ENCODE results near the gene HCRTR2. TPM values are rescaled to one million over a fixed set of nuclear protein-coding genes. Genes with fewer than 3 reads are reported as not detected.

Gene HCRTR2
- total RNA-seq, 1 experiment from 2014 or later, result not detected

GRCh38 chr6:55276745-55277530 is 102.6 kb downstream of the HCRTR2 start:
- Mint-ChIP-seq H3K4me3 (peak overlapping the region; percentile 39), H3K36me3 (no peaks in the 10 kb centered on the region), H3K27ac (peak overlapping the region; percentile 60), H3K27me3 (ENCODE audit: low read depth) (no peaks in the 10 kb centered on the region), H3K9me3 (no peaks in the 10 kb centered on the region), H3K4me1 (peaks cover 36% of the 10 kb centered on the region)
- ChIA-PET CTCF (interaction anchor here (0.8 to 2.6 kb wide), 25 partner anchors 9 to 1015 kb away, joined by 3 to 23 read pairs (median 4); no protein-coding TSS in a partner anchor), POLR2A (no interaction called here)
- ATAC-seq, result peak; percentile 79
- TF ChIP-seq ATF2 (CRISPR knock-in tag; IDR thresholded peaks at IDR 0.05; ENCODE audit: borderline replicate concordance, low read depth) (no peak), MLX (CRISPR knock-in tag; IDR thresholded peaks at IDR 0.05) (no peak), GRHL2 (CRISPR knock-in tag; IDR thresholded peaks at IDR 0.05; ENCODE audit: insufficient replicate concordance, severe bottlenecking) (no peak), CTCF (IDR thresholded peaks at IDR 0.05) (peak; percentile 28; the same call in 1 of the 2 replicates)
- peak; percentile 32 for DNase-seq (ENCODE audit: low spot score)

DNA sequence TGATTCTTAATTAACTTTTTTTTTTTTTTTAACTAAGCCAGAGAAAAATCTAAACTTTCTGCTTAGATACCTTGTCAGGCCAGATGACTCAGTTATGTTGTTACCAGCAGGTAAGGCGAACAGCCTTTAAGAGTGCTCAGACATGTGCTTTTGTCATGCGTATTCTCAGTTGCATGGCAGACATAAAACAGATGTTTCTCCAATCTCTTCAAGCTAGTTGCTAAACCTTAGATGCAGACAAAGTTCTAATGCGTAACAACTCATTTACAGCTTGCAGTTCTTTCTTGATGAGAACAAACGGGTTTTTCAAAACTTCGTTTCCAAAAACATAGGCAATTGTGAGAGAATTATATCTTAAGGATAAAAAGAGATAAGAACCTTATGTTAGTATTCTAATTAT is 103.3 kb downstream of the HCRTR2 start:
- H3K9me3 Mint-ChIP-seq, result no peaks in the 10 kb centered on the region
- no peaks in the 10 kb centered on the region for H3K36me3 Mint-ChIP-seq
- 0 out of 2 replicates have a peak overlapping the region, but pooled peaks have one; percentile 18 for H3K27ac Mint-ChIP-seq
- no peaks in the 10 kb centered on the region for H3K27me3 Mint-ChIP-seq (ENCODE audit: low read depth)
- peak overlapping the region; percentile 8 for H3K4me3 Mint-ChIP-seq
- ATAC-seq (peak; percentile 71), DNase-seq (ENCODE audit: low spot score) (no peak)
- ChIA-PET POLR2A (no interaction called here), CTCF (interaction anchor here (1.0 to 2.2 kb wide), 5 partner anchors 165 to 1015 kb away, joined by 3 to 14 read pairs (median 4); no protein-coding TSS in a partner anchor)
- peaks cover 40% of the 10 kb centered on the region for H3K4me1 Mint-ChIP-seq
- TF ChIP-seq ZNF121 (CRISPR knock-in tag; IDR thresholded peaks at IDR 0.05), result no peak
- no peak for TF ChIP-seq GABPB1 (CRISPR knock-in tag; IDR thresholded peaks at IDR 0.05)

- ChIA-PET CTCF (no interaction called here), POLR2A (no interaction called here)
- no peaks in the 10 kb centered on the region for H3K27me3 Mint-ChIP-seq (ENCODE audit: low read depth)
These were observed 106.9 kb downstream of the HCRTR2 start for GRCh38 chr6:55281215-55281614.

GRCh38 chr6:55282115-55282514 is 107.8 kb downstream of the HCRTR2 start:
- DNase-seq (ENCODE audit: low spot score) (no peak), ATAC-seq (no peak)
- H3K27me3 Mint-ChIP-seq (ENCODE audit: low read depth), result no peaks in the 10 kb centered on the region
- ChIA-PET POLR2A (no interaction called here), CTCF (interaction anchor here (1.2 kb wide), 1 partner anchor 11 kb away, joined by 3 read pairs; no protein-coding TSS in a partner anchor)
- no peaks in the 10 kb centered on the region for H3K9me3 Mint-ChIP-seq
- H3K36me3 Mint-ChIP-seq, result no peaks in the 10 kb centered on the region
- peaks cover 26% of the 10 kb centered on the region for H3K4me1 Mint-ChIP-seq
- no peak overlapping the region for H3K4me3 Mint-ChIP-seq
- H3K27ac Mint-ChIP-seq, result peak overlapping the region; percentile 4; the same call in 1 of the 2 replicates
- TF ChIP-seq RELA (CRISPR knock-in tag; IDR thresholded peaks at IDR 0.05; ENCODE audit: borderline replicate concordance) (no peak), ZNF671 (CRISPR knock-in tag; IDR thresholded peaks at IDR 0.05) (no peak), NFYB (CRISPR knock-in tag; conservative IDR thresholded peaks at IDR 0.05; ENCODE audit: low read depth) (no peak), ESRRA (CRISPR knock-in tag; IDR thresholded peaks at IDR 0.05; ENCODE audit: borderline replicate concordance) (no peak), CREM (CRISPR knock-in tag; IDR thresholded peaks at IDR 0.05) (no peak)
- TF ChIP-seq, protein P1, sequence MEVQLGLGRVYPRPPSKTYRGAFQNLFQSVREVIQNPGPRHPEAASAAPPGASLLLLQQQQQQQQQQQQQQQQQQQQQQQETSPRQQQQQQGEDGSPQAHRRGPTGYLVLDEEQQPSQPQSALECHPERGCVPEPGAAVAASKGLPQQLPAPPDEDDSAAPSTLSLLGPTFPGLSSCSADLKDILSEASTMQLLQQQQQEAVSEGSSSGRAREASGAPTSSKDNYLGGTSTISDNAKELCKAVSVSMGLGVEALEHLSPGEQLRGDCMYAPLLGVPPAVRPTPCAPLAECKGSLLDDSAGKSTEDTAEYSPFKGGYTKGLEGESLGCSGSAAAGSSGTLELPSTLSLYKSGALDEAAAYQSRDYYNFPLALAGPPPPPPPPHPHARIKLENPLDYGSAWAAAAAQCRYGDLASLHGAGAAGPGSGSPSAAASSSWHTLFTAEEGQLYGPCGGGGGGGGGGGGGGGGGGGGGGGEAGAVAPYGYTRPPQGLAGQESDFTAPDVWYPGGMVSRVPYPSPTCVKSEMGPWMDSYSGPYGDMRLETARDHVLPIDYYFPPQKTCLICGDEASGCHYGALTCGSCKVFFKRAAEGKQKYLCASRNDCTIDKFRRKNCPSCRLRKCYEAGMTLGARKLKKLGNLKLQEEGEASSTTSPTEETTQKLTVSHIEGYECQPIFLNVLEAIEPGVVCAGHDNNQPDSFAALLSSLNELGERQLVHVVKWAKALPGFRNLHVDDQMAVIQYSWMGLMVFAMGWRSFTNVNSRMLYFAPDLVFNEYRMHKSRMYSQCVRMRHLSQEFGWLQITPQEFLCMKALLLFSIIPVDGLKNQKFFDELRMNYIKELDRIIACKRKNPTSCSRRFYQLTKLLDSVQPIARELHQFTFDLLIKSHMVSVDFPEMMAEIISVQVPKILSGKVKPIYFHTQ (CRISPR knock-in tag; IDR thresholded peaks at IDR 0.05), result no peak
- TF ChIP-seq, protein P2, sequence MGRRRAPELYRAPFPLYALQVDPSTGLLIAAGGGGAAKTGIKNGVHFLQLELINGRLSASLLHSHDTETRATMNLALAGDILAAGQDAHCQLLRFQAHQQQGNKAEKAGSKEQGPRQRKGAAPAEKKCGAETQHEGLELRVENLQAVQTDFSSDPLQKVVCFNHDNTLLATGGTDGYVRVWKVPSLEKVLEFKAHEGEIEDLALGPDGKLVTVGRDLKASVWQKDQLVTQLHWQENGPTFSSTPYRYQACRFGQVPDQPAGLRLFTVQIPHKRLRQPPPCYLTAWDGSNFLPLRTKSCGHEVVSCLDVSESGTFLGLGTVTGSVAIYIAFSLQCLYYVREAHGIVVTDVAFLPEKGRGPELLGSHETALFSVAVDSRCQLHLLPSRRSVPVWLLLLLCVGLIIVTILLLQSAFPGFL (CRISPR knock-in tag; IDR thresholded peaks at IDR 0.05; ENCODE audit: borderline replicate concordance), result no peak

More at GRCh38 chr6:55281215-55281614, 106.9 kb downstream of the HCRTR2 start:
- TF ChIP-seq NR1H2 (CRISPR knock-in tag; IDR thresholded peaks at IDR 0.05) (no peak), NR3C1 (CRISPR knock-in tag; conservative IDR thresholded peaks at IDR 0.05; ENCODE audit: low read depth) (no peak), NFE2L1 (CRISPR knock-in tag; IDR thresholded peaks at IDR 0.05) (no peak), HMGXB4 (CRISPR knock-in tag; IDR thresholded peaks at IDR 0.05) (no peak)
- H3K4me1 Mint-ChIP-seq, result peaks cover 34% of the 10 kb centered on the region
- no peaks in the 10 kb centered on the region for H3K9me3 Mint-ChIP-seq
- no peak overlapping the region for H3K4me3 Mint-ChIP-seq
- H3K27ac Mint-ChIP-seq, result no peak overlapping the region
- DNase-seq (ENCODE audit: low spot score) (no peak), ATAC-seq (no peak)
- H3K36me3 Mint-ChIP-seq, result no peaks in the 10 kb centered on the region
